Activated CD8-positive, alpha-beta T cell treated with anti-CD3 and anti-CD28 coated beads, Interleukin-2, amount 10 ng/mL, durations not matched to agents 7 days and 5 days (primary cell): ENCODE data around the gene MGLL. TPM values are rescaled to one million over a fixed set of nuclear protein-coding genes. Genes with fewer than 3 reads are reported as not detected.
"Not testable (repeated sequence)": the region's sequence is repeated elsewhere in the genome, so short reads cannot be mapped to it uniquely, and the experiment has no call there.

Experiments
- ATAC-seq: fragments of 150-1000 bp; cut with Tn5 transposase; one replicate; pipeline ENCODE4 v1.10.0; 2021; ENCODE audit warnings: moderate library complexity
- CTCF ChIA-PET: fragments of 350-600 bp; sonication (Branson Sonifier 250); formaldehyde crosslinking; loops from one replicate; lab custom pipeline; 2021; ENCODE audit warnings: antibody characterized with exemption; lab: Charles Lee
- POLR2A ChIA-PET: fragments of 350-600 bp; sonication (Branson Sonifier 250); formaldehyde crosslinking; loops from one replicate; lab custom pipeline; 2021; ENCODE audit warnings: antibody characterized with exemption; lab: Charles Lee
- DNase-seq: peaks from one replicate; pipeline ENCODE4 v3.0.0-alpha.2; 2020
- H3K27ac Mint-ChIP-seq: one replicate; pipeline ENCODE4 v1.8.0; 2021; ENCODE audit warnings: mild to moderate bottlenecking, mixed read lengths
- H3K27me3 Mint-ChIP-seq: one replicate; pipeline ENCODE4 v1.8.0; 2021; ENCODE audit warnings: low read depth, mixed read lengths
- H3K36me3 Mint-ChIP-seq: one replicate; pipeline ENCODE4 v1.8.0; 2021; ENCODE audit warnings: low read depth, mixed read lengths
- H3K4me1 Mint-ChIP-seq: one replicate; pipeline ENCODE4 v1.8.0; 2021; ENCODE audit warnings: low read depth, mixed read lengths
- H3K4me3 Mint-ChIP-seq: one replicate; pipeline ENCODE4 v1.8.0; 2021; ENCODE audit warnings: mild to moderate bottlenecking, mixed read lengths
- H3K9me3 Mint-ChIP-seq: one replicate; pipeline ENCODE4 v1.8.0; 2022; ENCODE audit warnings: mixed read lengths; ENCODE audit not compliant: insufficient read depth
- total RNA-seq, 2 experiments: library from RNA; stranded (reverse); gene quantifications; one replicate each; pipeline ENCODE4 v1.2.3, GENCODE V29; 2021

Gene MGLL
- total RNA-seq, 2 experiments from 2014 or later, result 1.5 to 2.2 TPM

DNA sequence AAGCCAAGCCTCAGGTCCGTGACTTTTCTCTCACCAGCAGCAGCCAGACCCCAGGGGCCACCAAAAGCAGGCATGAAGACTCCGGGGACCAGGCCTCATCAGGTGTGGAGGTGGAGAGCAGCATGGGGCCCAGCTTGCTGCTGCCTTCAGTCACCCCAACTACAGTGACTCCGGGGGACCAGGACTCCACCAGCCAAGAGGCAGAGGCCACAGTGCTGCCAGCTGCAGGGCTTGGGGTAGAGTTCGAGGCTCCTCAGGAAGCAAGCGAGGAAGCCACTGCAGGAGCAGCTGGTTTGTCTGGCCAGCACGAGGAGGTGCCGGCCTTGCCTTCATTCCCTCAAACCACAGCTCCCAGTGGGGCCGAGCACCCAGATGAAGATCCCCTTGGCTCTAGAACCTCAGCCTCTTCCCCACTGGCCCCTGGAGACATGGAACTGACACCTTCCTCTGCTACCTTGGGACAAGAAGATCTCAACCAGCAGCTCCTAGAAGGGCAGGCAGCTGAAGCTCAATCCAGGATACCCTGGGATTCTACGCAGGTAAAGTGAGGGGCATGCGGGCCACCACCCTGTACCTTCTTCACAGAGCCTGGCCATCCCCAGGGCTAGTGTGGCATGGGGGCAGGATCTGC is 161.6 kb downstream of the MGLL start:
- no peaks in the 10 kb centered on the region for H3K9me3 Mint-ChIP-seq
- no peaks in the 10 kb centered on the region for H3K4me1 Mint-ChIP-seq
- no peak overlapping the region for H3K4me3 Mint-ChIP-seq
- H3K36me3 Mint-ChIP-seq, result no peaks in the 10 kb centered on the region
- H3K27me3 Mint-ChIP-seq, result peaks cover 8% of the 10 kb centered on the region
- DNase-seq (no peak), ATAC-seq (no peak)
- no peak overlapping the region for H3K27ac Mint-ChIP-seq
- CTCF ChIA-PET, result interaction anchor here (0.6 kb wide), 1 partner anchor 9 kb away, joined by 3 read pairs; no protein-coding TSS in a partner anchor
- POLR2A ChIA-PET, result no interaction called here

DNA sequence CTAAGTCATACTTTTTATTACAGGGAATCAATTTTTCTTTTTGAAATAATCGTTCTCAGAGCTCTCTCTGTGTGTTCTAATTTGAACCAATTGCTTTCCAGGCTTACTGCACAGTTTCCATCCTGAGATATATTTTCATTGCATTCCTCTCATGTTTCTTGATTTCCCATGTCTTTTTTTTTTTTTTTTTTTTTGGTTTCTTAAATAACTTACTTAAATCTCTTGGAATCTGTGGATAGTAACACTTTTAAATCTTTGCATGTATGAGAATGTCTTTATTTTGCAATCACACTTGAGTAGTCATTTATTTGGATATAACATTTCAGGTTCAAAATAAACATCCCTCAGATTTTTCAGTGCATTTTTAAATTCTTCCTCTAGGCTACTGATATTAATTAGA is 164.1 kb downstream of the MGLL start:
- Mint-ChIP-seq H3K27me3 (peaks cover 8% of the 10 kb centered on the region), H3K27ac (no peak overlapping the region), H3K36me3 (no peaks in the 10 kb centered on the region), H3K4me1 (no peaks in the 10 kb centered on the region), H3K4me3 (no peak overlapping the region), H3K9me3 (no peaks in the 10 kb centered on the region)
- no peak for ATAC-seq
- DNase-seq, result no peak
- ChIA-PET POLR2A (no interaction called here), CTCF (interaction anchor here (0.9 to 1.6 kb wide), 2 partner anchors 36 to 83 kb away, joined by 3 to 4 read pairs; no protein-coding TSS in a partner anchor)

- no peaks in the 10 kb centered on the region for H3K36me3 Mint-ChIP-seq
- H3K4me3 Mint-ChIP-seq, result no peak overlapping the region
- no peaks in the 10 kb centered on the region for H3K4me1 Mint-ChIP-seq
- peaks cover 8% of the 10 kb centered on the region for H3K27me3 Mint-ChIP-seq
- ATAC-seq (no peak), DNase-seq (no peak)
- CTCF ChIA-PET, result no interaction called here
- H3K27ac Mint-ChIP-seq, result no peak overlapping the region
- POLR2A ChIA-PET, result interaction anchor here (2.0 kb wide), 1 partner anchor 15 kb away, joined by 6 read pairs; no protein-coding TSS in a partner anchor
- no peaks in the 10 kb centered on the region for H3K9me3 Mint-ChIP-seq
Measured at GRCh38 chr3:127656906-127657305, 165.4 kb downstream of the MGLL start.

GRCh38 chr3:127655641-127656040 is 166.7 kb downstream of the MGLL start:
- CTCF ChIA-PET, result interaction anchor here (1.1 kb wide), 1 partner anchor 176 kb away, joined by 3 read pairs; no protein-coding TSS in a partner anchor
- H3K27me3 Mint-ChIP-seq, result peaks cover 8% of the 10 kb centered on the region
- H3K4me3 Mint-ChIP-seq, result no peak overlapping the region
- no peaks in the 10 kb centered on the region for H3K4me1 Mint-ChIP-seq
- H3K27ac Mint-ChIP-seq, result no peak overlapping the region
- DNase-seq (no peak), ATAC-seq (no peak)
- POLR2A ChIA-PET, result interaction anchor here (2.0 kb wide), 1 partner anchor 16 kb away, joined by 6 read pairs; no protein-coding TSS in a partner anchor
- no peaks in the 10 kb centered on the region for H3K36me3 Mint-ChIP-seq
- no peaks in the 10 kb centered on the region for H3K9me3 Mint-ChIP-seq

DNA sequence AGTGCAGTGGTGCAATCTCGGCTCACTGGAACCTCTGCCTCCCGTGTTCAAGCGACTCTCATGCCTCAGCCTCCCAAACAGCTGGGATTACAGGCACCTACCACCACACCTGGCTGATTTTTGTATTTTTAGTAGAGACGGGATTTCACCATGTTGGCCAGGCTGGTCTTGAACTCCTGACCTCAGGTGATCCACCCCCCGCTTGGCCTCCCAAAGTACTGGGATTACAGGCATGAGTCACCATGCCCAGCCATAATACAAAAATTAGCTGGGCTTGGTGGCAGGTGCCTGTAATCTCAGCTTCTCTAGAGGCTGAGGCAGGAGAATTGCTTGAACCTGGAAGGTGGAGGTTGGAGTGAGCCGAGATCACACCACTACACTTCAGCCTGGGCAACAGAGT is 167.3 kb downstream of the MGLL start:
- not testable (repeated sequence) for H3K4me1 Mint-ChIP-seq

DNA sequence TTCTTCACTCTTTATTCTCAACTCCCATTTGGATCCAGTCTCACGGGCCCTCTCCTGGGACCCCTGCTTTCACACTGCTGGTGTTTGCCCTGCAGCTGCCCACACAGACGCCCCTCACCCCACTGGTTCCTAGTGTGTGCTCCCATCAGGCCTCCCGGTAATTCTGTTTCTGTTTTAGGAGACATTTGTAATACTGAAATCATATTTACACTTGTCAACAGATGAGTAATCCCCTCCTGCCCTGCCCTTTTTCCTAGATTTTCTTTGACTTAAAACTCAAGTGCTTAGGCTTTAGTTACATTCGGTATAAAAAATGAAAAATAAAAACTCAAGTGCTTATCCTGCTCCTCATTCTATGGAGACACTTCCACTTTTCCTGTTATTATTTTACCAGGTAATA is 167.9 kb downstream of the MGLL start:
- Mint-ChIP-seq H3K4me3 (no peak overlapping the region), H3K36me3 (no peaks in the 10 kb centered on the region), H3K27me3 (peaks cover 11% of the 10 kb centered on the region), H3K9me3 (no peaks in the 10 kb centered on the region), H3K27ac (no peak overlapping the region), H3K4me1 (no peaks in the 10 kb centered on the region)
- ChIA-PET CTCF (no interaction called here), POLR2A (no interaction called here)
- no peak for ATAC-seq
- DNase-seq, result peak; percentile 15

More for the DNA sequence above, 167.3 kb downstream of the MGLL start:
- ATAC-seq, H3K9me3 Mint-ChIP-seq, DNase-seq, POLR2A ChIA-PET, H3K27ac Mint-ChIP-seq, H3K4me3 Mint-ChIP-seq, H3K36me3 Mint-ChIP-seq: not testable (repeated sequence)
- peaks cover 10% of the 10 kb centered on the region for H3K27me3 Mint-ChIP-seq
- CTCF ChIA-PET, result interaction anchor here (1.1 kb wide), 1 partner anchor 177 kb away, joined by 3 read pairs; no protein-coding TSS in a partner anchor

DNA sequence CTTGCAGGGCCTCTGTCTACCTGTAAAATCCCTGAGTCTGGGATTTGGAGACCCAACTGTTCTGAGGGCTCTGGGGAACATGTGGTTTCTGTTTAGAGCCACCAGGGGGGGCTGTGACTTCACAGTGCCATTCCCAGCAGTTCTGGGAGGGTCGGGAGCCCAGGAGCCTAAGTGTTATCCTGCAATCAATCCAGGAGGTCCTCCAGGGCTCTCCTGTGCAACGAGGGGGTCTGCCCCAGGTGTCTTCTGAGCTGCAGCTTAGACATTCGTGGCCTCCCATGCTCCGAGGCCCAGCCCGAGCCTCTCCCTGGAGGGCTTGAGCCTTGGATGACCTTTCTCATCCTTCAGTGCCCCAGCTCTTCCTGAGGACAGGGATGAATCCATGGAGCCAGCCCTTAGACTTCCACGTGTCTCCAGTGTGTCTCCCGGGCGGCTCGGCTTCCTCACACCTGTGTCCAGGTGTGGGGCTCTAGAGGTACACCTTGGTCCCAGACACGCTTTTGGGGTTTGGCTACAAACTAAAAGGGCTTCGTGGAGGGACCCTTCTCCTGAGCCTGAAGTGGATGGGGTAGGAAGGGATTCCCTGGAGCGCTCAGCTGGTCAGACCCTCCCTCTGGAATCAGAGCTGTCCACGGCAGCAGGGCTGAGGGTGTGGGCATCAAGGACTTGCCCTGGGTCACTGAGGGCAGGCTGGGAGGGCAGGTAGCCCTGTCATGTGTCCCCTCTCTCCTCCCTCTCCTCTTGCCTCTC is 169.9 kb downstream of the MGLL start:
- no peak overlapping the region for H3K4me3 Mint-ChIP-seq
- ChIA-PET CTCF (interaction anchor here (0.8 to 2.6 kb wide), 9 partner anchors 9 to 392 kb away, joined by 3 to 10 read pairs (median 4); partner anchors contain the start of gene ABTB1), POLR2A (no interaction called here)
- peaks cover 4% of the 10 kb centered on the region for H3K27me3 Mint-ChIP-seq
- no peaks in the 10 kb centered on the region for H3K4me1 Mint-ChIP-seq
- ATAC-seq (no peak), DNase-seq (peak; percentile 40)
- no peaks in the 10 kb centered on the region for H3K9me3 Mint-ChIP-seq
- H3K27ac Mint-ChIP-seq, result no peak overlapping the region
- H3K36me3 Mint-ChIP-seq, result no peaks in the 10 kb centered on the region

DNA sequence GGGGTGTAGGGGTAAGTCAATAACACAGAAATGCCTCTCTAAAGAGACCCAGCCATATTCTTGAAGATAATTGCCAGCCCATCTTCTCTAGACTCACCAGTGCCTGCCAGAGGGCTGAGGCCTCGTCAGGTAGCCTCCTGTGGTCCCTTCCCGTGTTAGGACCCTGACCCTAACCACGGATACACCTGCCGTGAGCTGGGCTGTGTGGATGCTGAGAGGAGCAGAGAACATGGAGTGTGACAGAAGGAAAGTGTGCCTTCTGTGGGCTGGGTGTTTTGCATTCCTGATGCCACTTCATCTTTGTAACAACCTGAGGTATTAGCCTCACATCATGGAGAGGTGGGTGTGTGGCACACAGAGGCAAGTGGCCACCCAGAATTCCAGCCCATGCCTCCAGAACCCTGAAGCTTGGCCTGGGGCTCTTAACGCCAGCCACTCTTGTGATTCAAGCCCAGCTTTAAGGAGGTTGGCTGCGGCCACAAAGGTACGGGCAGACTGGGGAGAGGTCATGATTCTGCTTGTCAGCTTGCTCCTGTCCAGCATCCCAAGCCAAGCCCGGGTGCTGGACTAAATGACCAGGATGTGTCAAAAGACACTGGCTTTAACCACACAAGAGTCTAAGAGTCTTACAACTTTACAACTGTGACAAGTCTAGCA is 170.7 kb downstream of the MGLL start:
- peaks cover 2% of the 10 kb centered on the region for H3K27me3 Mint-ChIP-seq
- no peak overlapping the region for H3K27ac Mint-ChIP-seq
- ATAC-seq, result no peak
- ChIA-PET CTCF (interaction anchor here (0.9 to 2.6 kb wide), 10 partner anchors 9 to 308 kb away, joined by 3 to 10 read pairs (median 4); partner anchors contain the start of gene ABTB1), POLR2A (no interaction called here)
- H3K36me3 Mint-ChIP-seq, result no peaks in the 10 kb centered on the region
- H3K4me3 Mint-ChIP-seq, result no peak overlapping the region
- no peaks in the 10 kb centered on the region for H3K4me1 Mint-ChIP-seq
- DNase-seq, result no peak
- no peaks in the 10 kb centered on the region for H3K9me3 Mint-ChIP-seq

GRCh38 chr3:127650236-127650635 is 172.1 kb downstream of the MGLL start:
- no peak overlapping the region for H3K27ac Mint-ChIP-seq
- DNase-seq, result no peak
- no peak overlapping the region for H3K4me3 Mint-ChIP-seq
- ChIA-PET POLR2A (no interaction called here), CTCF (interaction anchor here (2.2 to 2.6 kb wide), 2 partner anchors 44 to 182 kb away, joined by 9 to 10 read pairs; no protein-coding TSS in a partner anchor)
- peaks cover 2% of the 10 kb centered on the region for H3K27me3 Mint-ChIP-seq
- H3K9me3 Mint-ChIP-seq, result no peaks in the 10 kb centered on the region
- H3K36me3 Mint-ChIP-seq, result no peaks in the 10 kb centered on the region
- no peak for ATAC-seq
- no peaks in the 10 kb centered on the region for H3K4me1 Mint-ChIP-seq

- no peak overlapping the region for H3K4me3 Mint-ChIP-seq
- no peak for ATAC-seq
- no peak overlapping the region for H3K27ac Mint-ChIP-seq
- H3K27me3 Mint-ChIP-seq, result peaks cover 4% of the 10 kb centered on the region
- H3K9me3 Mint-ChIP-seq, result no peaks in the 10 kb centered on the region
- no peak for DNase-seq
- no peaks in the 10 kb centered on the region for H3K4me1 Mint-ChIP-seq
- no peaks in the 10 kb centered on the region for H3K36me3 Mint-ChIP-seq
- ChIA-PET CTCF (interaction anchor here (2.1 to 2.5 kb wide), 2 partner anchors 12 to 73 kb away, joined by 6 to 8 read pairs; no protein-coding TSS in a partner anchor), POLR2A (no interaction called here)
Measured at GRCh38 chr3:127647845-127648204, 174.5 kb downstream of the MGLL start.

DNA sequence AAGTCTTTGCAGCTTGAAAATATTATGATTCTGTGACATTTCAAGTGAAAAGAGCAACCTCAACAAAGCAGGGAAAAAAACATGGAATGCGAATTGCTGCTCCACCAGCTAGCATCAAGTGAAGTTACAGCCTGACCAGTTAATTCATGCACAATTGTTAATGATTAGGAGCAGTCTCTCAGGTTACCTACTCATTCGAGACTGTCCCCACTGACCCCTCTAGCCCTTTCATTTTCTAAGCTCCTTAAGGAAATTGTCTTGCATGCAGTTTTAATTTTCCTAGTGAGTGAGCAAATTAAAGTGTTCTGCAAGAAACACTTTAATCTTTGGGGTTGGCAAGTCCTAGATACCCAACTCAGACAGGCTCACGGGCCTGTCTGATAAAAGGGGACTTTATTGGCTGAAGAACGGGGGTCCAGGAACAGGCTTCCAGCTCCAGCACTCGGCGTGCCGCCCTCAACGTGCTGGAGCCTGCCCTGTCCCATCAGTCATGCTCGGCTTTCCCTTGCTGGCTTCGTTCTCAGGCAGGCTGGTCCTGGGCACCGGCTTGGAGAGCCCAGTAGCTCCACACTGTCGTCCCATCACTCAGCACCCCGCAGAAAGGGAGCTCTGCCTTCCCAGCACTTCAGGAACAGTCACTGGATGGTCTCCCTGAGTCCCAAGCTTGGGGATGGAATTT is 175.0 kb downstream of the MGLL start:
- Mint-ChIP-seq H3K36me3 (no peaks in the 10 kb centered on the region), H3K27ac (no peak overlapping the region), H3K4me3 (no peak overlapping the region), H3K4me1 (no peaks in the 10 kb centered on the region), H3K27me3 (peaks cover 5% of the 10 kb centered on the region), H3K9me3 (no peaks in the 10 kb centered on the region)
- ChIA-PET CTCF (interaction anchor here (1.2 to 2.5 kb wide), 3 partner anchors 11 to 185 kb away, joined by 6 to 8 read pairs (median 7); no protein-coding TSS in a partner anchor), POLR2A (no interaction called here)
- ATAC-seq (no peak), DNase-seq (no peak)
